Measurements from ENCODE around the gene INS.

INS gene

DNA sequence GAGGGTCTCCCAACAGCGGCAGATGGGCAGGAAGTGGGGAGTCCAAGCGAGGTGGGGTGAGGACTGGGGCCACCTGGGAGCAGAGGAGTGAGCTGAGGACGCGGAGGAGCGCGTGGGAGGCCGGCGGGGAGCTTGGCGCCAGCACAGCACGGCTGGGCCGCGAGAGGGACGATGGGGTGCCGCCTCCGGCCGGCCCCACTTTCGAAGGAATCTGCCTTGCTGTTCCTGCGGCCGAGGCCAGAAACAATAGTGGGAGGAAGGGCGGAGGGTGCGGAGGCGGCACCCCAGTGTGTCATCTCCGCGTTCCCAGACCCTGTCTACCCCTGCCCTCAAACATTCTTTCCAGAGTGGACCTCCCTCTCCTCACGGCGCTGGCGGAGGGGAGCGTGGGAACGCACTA lies 5.5 kb downstream of the INS start:
- H3K4me1 ChIP-seq (ENCODE audit: control insufficient read depth in 5 of 5, insufficient read depth in 5 of 5, low read length in 5 of 5): peaks cover 0 to 9% (median 6%) of the 10 kb centered on the region in 5 donors

DNA sequence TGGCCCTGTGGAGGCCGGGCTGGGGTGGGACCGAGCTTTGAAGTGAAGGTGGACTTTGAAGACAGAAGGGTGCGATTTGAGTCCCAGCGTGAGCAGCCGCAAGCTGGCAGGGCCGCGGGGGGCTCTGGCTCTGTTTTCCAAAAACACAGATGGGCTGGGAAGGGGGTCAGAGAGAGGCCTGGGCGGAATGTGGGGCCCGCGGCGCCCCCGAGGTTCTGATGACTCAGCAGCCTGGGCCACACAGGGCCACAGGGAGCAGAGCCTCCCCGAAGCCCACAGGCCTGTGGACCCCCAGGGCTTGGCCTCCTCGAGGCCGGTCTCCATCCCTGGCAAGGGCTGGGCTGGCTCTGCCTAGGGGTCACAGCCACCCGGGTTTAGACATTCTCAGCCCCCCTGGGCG lies 6.1 kb downstream of the INS start:
- Histone ChIP-seq H3K9ac (ENCODE audit: low read length in 5 of 5) (no peak overlapping the region), H3K4me1 (ENCODE audit: control insufficient read depth in 5 of 5, insufficient read depth in 5 of 5, low read length in 5 of 5) (peaks cover 0 to 9% (median 6%) of the 10 kb centered on the region in 5 donors), H3K9me3 (ENCODE audit: control insufficient read depth in 5 of 5, low read length in 5 of 5) (no peaks in the 10 kb centered on the region), H3K27ac (ENCODE audit: low read depth, low read length) (no peak overlapping the region), H3K27me3 (ENCODE audit: control insufficient read depth in 5 of 5, insufficient read depth in 4 of 5, low read length in 5 of 5) (peaks cover 15 to 34% (median 24%) of the 10 kb centered on the region in 5 donors), H3K4me3 (ENCODE audit: low read depth in 1 of 5, low read length in 5 of 5) (no peak overlapping the region), H3K36me3 (ENCODE audit: control insufficient read depth in 5 of 5, insufficient read depth in 5 of 5, low read length in 5 of 5) (no peaks in the 10 kb centered on the region)

More for the DNA sequence above, 5.5 kb downstream of the INS start:
- H3K9ac ChIP-seq (ENCODE audit: low read length in 5 of 5): no peak overlapping the region
- H3K27me3 ChIP-seq (ENCODE audit: control insufficient read depth in 5 of 5, insufficient read depth in 4 of 5, low read length in 5 of 5): peaks cover 9 to 35% (median 20%) of the 10 kb centered on the region in 5 donors
- H3K27ac ChIP-seq (ENCODE audit: low read depth, low read length): no peak overlapping the region
- no peak overlapping the region for H3K4me3 ChIP-seq (ENCODE audit: low read depth in 1 of 5, low read length in 5 of 5)
- no peaks in the 10 kb centered on the region for H3K9me3 ChIP-seq (ENCODE audit: control insufficient read depth in 5 of 5, low read length in 5 of 5)
- H3K36me3 ChIP-seq (ENCODE audit: control insufficient read depth in 5 of 5, insufficient read depth in 5 of 5, low read length in 5 of 5): no peaks in the 10 kb centered on the region

DNA sequence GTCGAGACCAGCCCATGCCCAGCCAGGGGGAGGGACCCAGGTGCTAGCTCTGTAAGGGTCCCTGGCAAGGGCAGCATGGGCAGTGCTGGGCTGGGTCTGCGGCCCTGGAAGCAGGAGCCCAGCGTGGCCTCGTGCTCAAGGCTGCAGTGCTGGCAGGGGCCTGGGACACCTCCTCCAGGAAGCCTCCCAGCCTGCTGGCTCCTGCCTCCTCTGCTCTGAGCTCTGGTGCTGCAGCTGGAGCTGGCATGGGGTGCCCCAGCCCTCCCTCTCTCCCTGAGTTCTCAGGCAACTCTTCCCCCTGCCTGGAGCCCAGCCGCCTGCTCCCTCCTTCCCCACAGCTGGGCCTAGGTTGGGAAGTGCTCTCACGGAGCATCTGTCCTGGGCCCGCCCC lies 6.8 kb downstream of the INS start:
- no peaks in the 10 kb centered on the region for H3K36me3 ChIP-seq (ENCODE audit: control insufficient read depth in 5 of 5, insufficient read depth in 5 of 5, low read length in 5 of 5)
- peaks cover 20 to 39% (median 26%) of the 10 kb centered on the region in 5 donors for H3K27me3 ChIP-seq (ENCODE audit: control insufficient read depth in 5 of 5, insufficient read depth in 4 of 5, low read length in 5 of 5)
- no peak overlapping the region for H3K9ac ChIP-seq (ENCODE audit: low read length in 5 of 5)
- H3K27ac ChIP-seq (ENCODE audit: low read depth, low read length): no peak overlapping the region
- H3K4me1 ChIP-seq (ENCODE audit: control insufficient read depth in 5 of 5, insufficient read depth in 5 of 5, low read length in 5 of 5): peaks cover 0 to 9% (median 6%) of the 10 kb centered on the region in 5 donors
- H3K9me3 ChIP-seq (ENCODE audit: control insufficient read depth in 5 of 5, low read length in 5 of 5): no peaks in the 10 kb centered on the region
- no peak overlapping the region for H3K4me3 ChIP-seq (ENCODE audit: low read depth in 1 of 5, low read length in 5 of 5)

DNA sequence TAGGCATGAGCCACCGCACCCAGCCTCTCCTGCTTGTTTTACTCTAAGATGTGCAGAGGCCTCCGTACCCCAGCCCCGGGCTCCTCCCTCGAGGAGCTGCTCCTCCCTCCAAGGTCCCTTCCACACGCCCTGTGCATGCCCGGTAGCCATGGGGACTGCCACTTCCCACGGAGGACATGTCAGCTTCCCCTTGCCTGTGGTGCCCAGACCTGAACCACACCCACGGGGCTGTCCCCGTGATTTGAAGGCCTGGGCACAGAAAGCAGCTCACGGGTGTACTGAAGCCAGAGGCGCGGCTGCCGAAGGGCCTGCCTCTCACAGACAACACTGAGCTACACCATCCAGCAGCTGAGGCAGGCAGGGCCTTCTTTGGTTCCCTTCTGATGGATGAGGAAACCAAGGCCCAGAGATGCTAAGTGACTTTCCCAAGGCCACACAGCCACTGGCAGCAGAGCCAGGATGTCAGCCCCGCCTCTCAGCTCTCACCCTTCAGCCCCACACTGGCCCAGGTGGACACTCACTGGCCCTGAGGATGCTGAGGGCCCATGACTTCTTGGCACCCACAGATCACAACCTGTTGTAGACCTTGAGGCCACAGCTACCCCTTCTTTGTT lies 7.3 kb downstream of the INS start:
- peaks cover 0 to 9% (median 6%) of the 10 kb centered on the region in 5 donors for H3K4me1 ChIP-seq (ENCODE audit: control insufficient read depth in 5 of 5, insufficient read depth in 5 of 5, low read length in 5 of 5)
- H3K9ac ChIP-seq (ENCODE audit: low read length in 5 of 5): no peak overlapping the region
- no peaks in the 10 kb centered on the region for H3K36me3 ChIP-seq (ENCODE audit: control insufficient read depth in 5 of 5, insufficient read depth in 5 of 5, low read length in 5 of 5)
- no peak overlapping the region for H3K4me3 ChIP-seq (ENCODE audit: low read depth in 1 of 5, low read length in 5 of 5)
- no peak overlapping the region for H3K27ac ChIP-seq (ENCODE audit: low read depth, low read length)
- peaks cover 25 to 43% (median 31%) of the 10 kb centered on the region in 5 donors for H3K27me3 ChIP-seq (ENCODE audit: control insufficient read depth in 5 of 5, insufficient read depth in 4 of 5, low read length in 5 of 5)
- H3K9me3 ChIP-seq (ENCODE audit: control insufficient read depth in 5 of 5, low read length in 5 of 5): no peaks in the 10 kb centered on the region

DNA sequence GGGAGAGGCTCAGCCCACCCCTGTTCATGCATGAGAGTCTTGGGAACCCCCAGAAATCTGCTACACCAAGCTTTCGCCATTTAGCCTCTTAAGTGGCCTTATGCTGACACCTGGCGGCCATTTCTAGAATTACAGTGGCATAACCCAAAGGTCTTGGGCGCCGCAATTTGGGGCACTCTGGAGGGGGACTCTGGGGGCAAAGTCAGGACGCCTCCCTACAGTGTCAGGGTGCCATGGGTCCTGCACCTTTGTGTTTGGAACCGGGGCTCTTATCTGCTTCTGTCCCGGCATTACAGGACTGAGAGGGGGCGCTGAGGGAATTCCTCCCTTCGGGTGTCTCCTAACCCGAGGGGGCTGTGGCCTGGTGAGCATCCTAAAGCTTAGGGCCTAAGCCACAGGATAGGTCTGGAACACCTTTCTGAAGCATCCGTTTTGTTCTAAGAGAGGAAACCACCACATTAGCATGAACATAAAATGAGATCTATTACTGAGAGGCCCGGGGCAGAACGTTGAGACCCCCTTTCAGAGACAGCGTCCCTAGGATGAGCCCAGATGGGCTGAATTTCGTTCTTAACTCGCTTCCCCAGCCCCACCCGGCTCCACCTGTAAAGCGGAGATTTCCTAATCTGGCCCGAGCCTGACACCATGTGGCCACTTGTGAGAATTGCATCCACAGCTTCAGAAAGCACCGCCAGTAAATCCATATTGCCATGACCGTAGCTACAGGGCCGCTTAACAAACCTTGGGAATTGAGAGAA lies 9.3 kb downstream of the INS start:
- no peak overlapping the region for H3K9ac ChIP-seq (ENCODE audit: low read length in 5 of 5)
- peak overlapping the region in 1 of 5 donors; percentile 11 for H3K4me3 ChIP-seq (ENCODE audit: low read depth in 1 of 5, low read length in 5 of 5)
- H3K27ac ChIP-seq (ENCODE audit: low read depth, low read length): no peak overlapping the region
- no peaks in the 10 kb centered on the region for H3K9me3 ChIP-seq (ENCODE audit: control insufficient read depth in 5 of 5, low read length in 5 of 5)
- H3K27me3 ChIP-seq (ENCODE audit: control insufficient read depth in 5 of 5, insufficient read depth in 4 of 5, low read length in 5 of 5): peaks cover 32 to 51% (median 40%) of the 10 kb centered on the region in 5 donors
- peaks cover 0 to 9% (median 6%) of the 10 kb centered on the region in 5 donors for H3K4me1 ChIP-seq (ENCODE audit: control insufficient read depth in 5 of 5, insufficient read depth in 5 of 5, low read length in 5 of 5)
- H3K36me3 ChIP-seq (ENCODE audit: control insufficient read depth in 5 of 5, insufficient read depth in 5 of 5, low read length in 5 of 5): no peaks in the 10 kb centered on the region

DNA sequence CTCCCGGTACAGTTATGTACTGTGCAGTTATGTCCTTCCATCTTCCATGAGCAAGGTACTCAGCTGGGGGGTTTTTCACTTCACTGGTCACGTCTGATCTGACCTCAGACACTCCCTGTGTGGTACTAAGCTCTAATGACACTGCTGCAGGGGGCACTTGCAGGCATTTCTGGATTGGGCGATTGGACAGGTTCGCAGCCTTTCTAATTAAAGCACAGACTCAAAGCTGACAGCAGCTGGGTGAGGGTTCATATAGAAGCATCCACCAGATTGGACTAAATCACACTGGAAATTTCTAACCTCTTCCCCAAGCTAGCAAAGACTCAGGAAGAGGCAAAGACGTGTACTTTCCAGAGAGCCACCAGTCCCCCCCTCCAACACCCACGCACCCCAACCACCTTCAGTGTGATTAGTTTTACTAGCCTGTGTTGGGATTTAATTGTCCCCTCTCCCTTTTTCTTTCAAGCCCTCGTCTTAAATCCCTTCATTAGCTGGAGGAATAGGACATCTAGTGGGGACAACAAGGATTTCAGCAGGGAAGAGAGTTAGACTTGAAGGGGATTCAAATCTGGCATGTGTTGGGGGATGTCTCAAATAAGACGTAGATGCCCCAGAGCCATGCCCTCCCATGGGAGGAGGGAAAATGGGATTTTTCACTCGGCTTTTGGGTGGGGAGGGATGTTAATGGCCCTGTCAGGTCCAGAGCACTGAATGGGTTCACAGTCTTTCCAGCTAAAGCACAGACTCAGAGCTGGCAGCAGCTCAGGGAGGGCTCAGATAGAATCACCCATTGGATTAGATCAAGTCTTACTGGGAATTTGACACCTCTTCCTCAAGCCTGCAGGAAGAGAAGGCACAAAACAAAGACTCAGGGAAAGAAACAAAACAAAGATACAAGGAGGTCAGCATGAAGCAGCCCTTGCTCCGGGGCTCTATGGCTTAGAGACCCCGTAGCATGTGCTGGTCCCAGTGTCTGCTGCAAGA lies 10.9 kb downstream of the INS start:
- H3K36me3 ChIP-seq (ENCODE audit: control insufficient read depth in 5 of 5, insufficient read depth in 5 of 5, low read length in 5 of 5): no peaks in the 10 kb centered on the region
- no peak overlapping the region for H3K9ac ChIP-seq (ENCODE audit: low read length in 5 of 5)
- H3K4me1 ChIP-seq (ENCODE audit: control insufficient read depth in 5 of 5, insufficient read depth in 5 of 5, low read length in 5 of 5): peaks cover 0 to 7% (median 6%) of the 10 kb centered on the region in 5 donors
- H3K27ac ChIP-seq (ENCODE audit: low read depth, low read length): no peak overlapping the region
- peaks cover 39 to 57% (median 50%) of the 10 kb centered on the region in 5 donors for H3K27me3 ChIP-seq (ENCODE audit: control insufficient read depth in 5 of 5, insufficient read depth in 4 of 5, low read length in 5 of 5)
- no peak overlapping the region for H3K4me3 ChIP-seq (ENCODE audit: low read depth in 1 of 5, low read length in 5 of 5)
- H3K9me3 ChIP-seq (ENCODE audit: control insufficient read depth in 5 of 5, low read length in 5 of 5): no peaks in the 10 kb centered on the region

DNA sequence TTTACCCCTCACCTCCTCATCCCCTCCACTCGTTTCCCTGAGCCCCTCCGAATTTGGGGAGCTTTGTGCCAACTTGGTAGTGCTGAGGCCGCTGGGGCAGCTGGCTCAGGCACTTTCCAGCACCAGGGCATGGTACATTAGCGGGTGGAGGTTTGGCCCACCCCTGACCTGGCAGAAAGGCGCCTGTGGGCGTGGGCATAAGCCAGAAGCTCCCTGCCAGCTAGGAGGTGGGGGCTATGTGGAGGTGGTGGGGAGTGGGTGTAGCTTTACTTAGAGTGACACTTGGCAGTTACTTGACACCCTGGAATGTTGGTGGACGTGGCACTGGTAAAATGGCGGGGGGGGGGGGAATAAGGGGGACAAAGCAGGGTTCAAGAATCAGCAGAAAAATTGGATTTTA lies 11.5 kb downstream of the INS start:
- no peak overlapping the region for H3K27ac ChIP-seq (ENCODE audit: low read depth, low read length)
- no peak overlapping the region for H3K4me3 ChIP-seq (ENCODE audit: low read depth in 1 of 5, low read length in 5 of 5)
- no peaks in the 10 kb centered on the region for H3K36me3 ChIP-seq (ENCODE audit: control insufficient read depth in 5 of 5, insufficient read depth in 5 of 5, low read length in 5 of 5)
- peaks cover 0 to 7% (median 6%) of the 10 kb centered on the region in 5 donors for H3K4me1 ChIP-seq (ENCODE audit: control insufficient read depth in 5 of 5, insufficient read depth in 5 of 5, low read length in 5 of 5)
- peaks cover 41 to 59% (median 51%) of the 10 kb centered on the region in 5 donors for H3K27me3 ChIP-seq (ENCODE audit: control insufficient read depth in 5 of 5, insufficient read depth in 4 of 5, low read length in 5 of 5)
- H3K9me3 ChIP-seq (ENCODE audit: control insufficient read depth in 5 of 5, low read length in 5 of 5): no peaks in the 10 kb centered on the region
- H3K9ac ChIP-seq (ENCODE audit: low read length in 5 of 5): no peak overlapping the region

DNA sequence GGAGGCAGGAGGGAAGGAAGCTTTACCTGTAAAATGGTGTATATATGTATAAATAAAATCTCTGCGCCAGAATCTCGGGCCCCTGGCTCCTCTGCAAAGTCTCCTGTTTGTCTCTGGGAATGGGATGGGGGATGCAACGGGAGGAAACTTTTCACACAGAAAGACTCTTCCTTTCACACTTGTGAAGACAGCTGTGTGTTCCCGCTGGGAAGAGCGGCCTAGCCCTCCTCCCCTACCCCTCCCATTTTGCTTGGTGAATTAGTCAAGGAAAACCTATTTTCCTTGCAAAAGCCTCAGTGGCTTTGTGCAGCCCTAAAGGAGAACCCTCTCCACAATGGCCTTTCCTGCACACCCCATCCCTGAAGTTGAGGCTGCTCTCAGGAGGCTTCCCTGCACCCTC lies 12.4 kb downstream of the INS start:
- Histone ChIP-seq H3K4me3 (ENCODE audit: low read depth in 1 of 5, low read length in 5 of 5) (no peak overlapping the region), H3K36me3 (ENCODE audit: control insufficient read depth in 5 of 5, insufficient read depth in 5 of 5, low read length in 5 of 5) (no peaks in the 10 kb centered on the region)

DNA sequence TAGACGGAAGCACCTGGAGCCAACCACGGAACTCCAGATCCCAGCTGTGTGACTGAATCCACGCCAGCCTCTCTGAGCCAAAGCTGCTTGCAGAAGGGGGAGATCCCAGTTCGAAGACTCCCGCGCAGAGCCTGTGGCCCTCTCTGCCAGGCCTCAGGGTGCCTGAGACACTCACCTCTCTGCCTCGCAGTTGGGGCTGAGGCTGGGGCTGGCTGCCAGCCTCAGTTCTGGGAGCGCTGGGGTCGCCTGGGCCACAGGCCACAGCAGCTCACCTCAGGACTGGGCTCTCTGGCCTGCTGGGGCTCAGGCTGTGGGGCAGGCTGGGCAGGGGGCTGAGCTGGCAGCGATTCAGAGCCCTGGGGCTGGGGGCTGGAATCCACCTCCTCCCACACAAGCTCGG lies 13.6 kb downstream of the INS start:
- no peaks in the 10 kb centered on the region for H3K36me3 ChIP-seq (ENCODE audit: control insufficient read depth in 5 of 5, insufficient read depth in 5 of 5, low read length in 5 of 5)
- H3K4me3 ChIP-seq (ENCODE audit: low read depth in 1 of 5, low read length in 5 of 5): no peak overlapping the region
- peaks cover 0 to 16% (median 12%) of the 10 kb centered on the region in 5 donors for H3K4me1 ChIP-seq (ENCODE audit: control insufficient read depth in 5 of 5, insufficient read depth in 5 of 5, low read length in 5 of 5)
- no peaks in the 10 kb centered on the region for H3K9me3 ChIP-seq (ENCODE audit: control insufficient read depth in 5 of 5, low read length in 5 of 5)
- H3K27me3 ChIP-seq (ENCODE audit: control insufficient read depth in 5 of 5, insufficient read depth in 4 of 5, low read length in 5 of 5): peaks cover 56 to 73% (median 65%) of the 10 kb centered on the region in 5 donors
- H3K9ac ChIP-seq (ENCODE audit: low read length in 5 of 5): no peak overlapping the region
- no peak overlapping the region for H3K27ac ChIP-seq (ENCODE audit: low read depth, low read length)

More for the DNA sequence above, 12.4 kb downstream of the INS start:
- Histone ChIP-seq H3K27ac (ENCODE audit: low read depth, low read length) (no peak overlapping the region), H3K27me3 (ENCODE audit: control insufficient read depth in 5 of 5, insufficient read depth in 4 of 5, low read length in 5 of 5) (peaks cover 49 to 66% (median 56%) of the 10 kb centered on the region in 5 donors), H3K9me3 (ENCODE audit: control insufficient read depth in 5 of 5, low read length in 5 of 5) (no peaks in the 10 kb centered on the region), H3K9ac (ENCODE audit: low read length in 5 of 5) (no peak overlapping the region), H3K4me1 (ENCODE audit: control insufficient read depth in 5 of 5, insufficient read depth in 5 of 5, low read length in 5 of 5) (peaks cover 0 to 15% (median 12%) of the 10 kb centered on the region in 5 donors)
